Mucosa of descending colon (tissue), 3 donors: ENCODE measurements around the gene KLF16. TPM values are rescaled to one million over a fixed set of nuclear protein-coding genes. Genes with fewer than 3 reads are reported as not detected.

Experiments
- ATAC-seq: fragments of 200-7000 bp; cut with Tn5 transposase; one replicate; pipeline ENCODE4 v1.9.1; 2020; ENCODE audit warnings: mild to moderate bottlenecking, moderate library complexity
- DNase-seq, 3 donors: peaks; one replicate each; pipeline ENCODE4 v3.0.0-alpha.2; 2020
- H3K36me3 ChIP-seq: fragments of 200-600 bp; one replicate; pipeline ENCODE4 v1.8.0; 2021; ENCODE audit warnings: low read depth, mild to moderate bottlenecking
- H3K4me1 ChIP-seq: fragments of 200-600 bp; one replicate; pipeline ENCODE4 v1.8.0; 2021; ENCODE audit warnings: low read depth, mild to moderate bottlenecking
- H3K4me3 ChIP-seq: fragments of 200-600 bp; one replicate; pipeline ENCODE4 v1.8.0; 2021; ENCODE audit warnings: mild to moderate bottlenecking
- H3K9me3 ChIP-seq: fragments of 200-600 bp; one replicate; pipeline ENCODE4 v1.8.0; 2021; ENCODE audit warnings: mild to moderate bottlenecking
- CTCF ChIP-seq: fragments of 200-600 bp; IDR thresholded peaks from one replicate; pipeline ENCODE4 v1.8.0; 2022; ENCODE audit warnings: antibody characterized with exemption, mild to moderate bottlenecking
- intact Hi-C, 2 donors: fragments of 100-400 bp; cut with DNase I in 1 of 2; cut with micrococcal nuclease in 1 of 2; formaldehyde crosslinking; loops; one replicate each; pipeline versions ENCODE4 v1.11.0 to v1.11.1; 2022; cut with DNase I, micrococcal nuclease
- total RNA-seq, 3 donors: library from RNA; stranded (reverse); fragmentation: NEBNext Ultra II Directional in 2 of 3; extraction: Animal tissue kit (Norgen Biotek cat#: 25700) in 2 of 3; gene quantifications; one replicate each; pipeline versions ENCODE4 v1.2.1 to v1.2.4, GENCODE V29; 2021 to 2023
- donor health status: DM: no; HTN: no; CAD: no; lungs with moderate emphysema.
- donor health status: DM: no; HTN: no; CAD: no.
- donor health status: DM: no; HTN: yes; CAD: no.

The KLF16 gene
- total RNA-seq, 3 donors from 2014 or later = 22.6 to 26.5 (median 25.6) TPM

- H3K36me3 ChIP-seq = peaks cover 16% of the 10 kb centered on the region
- TF ChIP-seq CTCF = no peak
- intact Hi-C loops = no loop called here
Measured at GRCh38 chr19:1815605-1816529, 47.5 kb downstream of the KLF16 start.

GRCh38 chr19:1814833-1815604 lies 48.4 kb downstream of the KLF16 start:
- H3K4me3 ChIP-seq = no peak overlapping the region
- intact Hi-C loops = no loop called here
- ATAC-seq = no peak
- H3K4me1 ChIP-seq = peaks cover 16% of the 10 kb centered on the region
- no peaks in the 10 kb centered on the region for H3K9me3 ChIP-seq
- H3K36me3 ChIP-seq = peaks cover 11% of the 10 kb centered on the region
- DNase-seq = peak in 2 of 3 donors; percentile 24 to 49
- TF ChIP-seq CTCF = no peak

More at GRCh38 chr19:1815605-1816529, 47.5 kb downstream of the KLF16 start:
- DNase-seq (peak in 2 of 3 donors; percentile 25 to 47), ATAC-seq (no peak)
- H3K9me3 ChIP-seq = no peaks in the 10 kb centered on the region
- H3K4me1 ChIP-seq = peaks cover 16% of the 10 kb centered on the region
- H3K4me3 ChIP-seq = no peak overlapping the region

- intact Hi-C loops = no loop called here
- no peak for TF ChIP-seq CTCF
- H3K4me3 ChIP-seq = no peak overlapping the region
- ATAC-seq = no peak
- H3K36me3 ChIP-seq = peaks cover 7% of the 10 kb centered on the region
- H3K9me3 ChIP-seq = no peaks in the 10 kb centered on the region
- DNase-seq = peak in 2 of 3 donors; percentile 23 to 48
- H3K4me1 ChIP-seq = peaks cover 16% of the 10 kb centered on the region
Measured at GRCh38 chr19:1814391-1814790, 49.0 kb downstream of the KLF16 start.

- ATAC-seq = no peak
Measured at GRCh38 chr19:1813192-1814182, 49.9 kb downstream of the KLF16 start.

More at GRCh38 chr19:1813192-1814182, 49.9 kb downstream of the KLF16 start:
- peaks cover 3% of the 10 kb centered on the region for H3K36me3 ChIP-seq
- peaks cover 16% of the 10 kb centered on the region for H3K4me1 ChIP-seq
- intact Hi-C loops = no loop called here
- no peak for TF ChIP-seq CTCF
- H3K9me3 ChIP-seq = no peaks in the 10 kb centered on the region
- no peak overlapping the region for H3K4me3 ChIP-seq
- DNase-seq = peak in 1 of 3 donors; percentile 29
